Neutrophil (primary cell): ENCODE data around the gene PRSS12.

Source experiments
- H3K27ac ChIP-seq: fragments of 200-600 bp; sonication (generic); 2 replicates; pipeline ENCODE4 v1.5.1; 2016; ENCODE audit warnings: mild to moderate bottlenecking, moderate library complexity
- H3K27me3 ChIP-seq: fragments of 200-600 bp; sonication (generic); 2 replicates; pipeline ENCODE4 v1.6.0; 2016; ENCODE audit warnings: mild to moderate bottlenecking
- H3K36me3 ChIP-seq: fragments of 200-600 bp; sonication (generic); 2 replicates; pipeline ENCODE4 v1.5.1; 2017
- H3K4me1 ChIP-seq, 2 experiments: fragments of 200-600 bp in 1 of 2; sonication (generic) in 1 of 2; 1 replicate in 1 of 2; 2 replicates in 1 of 2; pipeline versions ENCODE4 v1.5.1 to v1.6.1; 2013 to 2016; ENCODE audit warnings: low read depth in 1 of 2, low read length in 1 of 2, mild to moderate bottlenecking in 1 of 2, moderate library complexity in 1 of 2; ENCODE audit not compliant: control insufficient read depth in 1 of 2, insufficient read depth in 1 of 2
- H3K4me3 ChIP-seq, 2 experiments: fragments of 200-600 bp in 1 of 2; sonication (generic) in 1 of 2; 1 replicate in 1 of 2; 2 replicates in 1 of 2; pipeline ENCODE4 v1.5.1; 2013 to 2016; ENCODE audit warnings: low read depth in 1 of 2, low read length in 1 of 2, mild to moderate bottlenecking in 1 of 2, moderate library complexity in 1 of 2
- H3K9me3 ChIP-seq: fragments of 200-600 bp; sonication (generic); 2 replicates; pipeline ENCODE4 v1.5.1; 2016
- CTCF ChIP-seq: fragments of 200-600 bp; sonication (generic); IDR thresholded peaks from 2 replicates; pipeline ENCODE4 v1.5.1; 2016; ENCODE audit warnings: antibody characterized with exemption

PRSS12 gene

GRCh38 chr4:118346495-118346894 is 6.3 kb downstream of the PRSS12 start:
- Histone ChIP-seq H3K4me1 (no peaks in the 10 kb centered on the region), H3K27ac (no peak overlapping the region), H3K27me3 (peaks cover 43% of the 10 kb centered on the region), H3K9me3 (no peaks in the 10 kb centered on the region), H3K4me3 (no peak overlapping the region), H3K36me3 (no peaks in the 10 kb centered on the region)
- TF ChIP-seq CTCF: no peak

GRCh38 chr4:118345813-118346212 is 7.0 kb downstream of the PRSS12 start:
- H3K9me3 ChIP-seq: no peaks in the 10 kb centered on the region
- peaks cover 37% of the 10 kb centered on the region for H3K27me3 ChIP-seq
- no peak overlapping the region for H3K27ac ChIP-seq
- H3K4me1 ChIP-seq: no peaks in the 10 kb centered on the region
- TF ChIP-seq CTCF: no peak
- no peaks in the 10 kb centered on the region for H3K36me3 ChIP-seq
- H3K4me3 ChIP-seq: no peak overlapping the region

GRCh38 chr4:118344801-118345200 is 8.0 kb downstream of the PRSS12 start:
- Histone ChIP-seq H3K9me3 (no peaks in the 10 kb centered on the region), H3K4me1 (no peaks in the 10 kb centered on the region), H3K4me3 (no peak overlapping the region), H3K27ac (no peak overlapping the region), H3K27me3 (peaks cover 26% of the 10 kb centered on the region), H3K36me3 (no peaks in the 10 kb centered on the region)
- no peak for TF ChIP-seq CTCF

GRCh38 chr4:118343501-118343900 is 9.3 kb downstream of the PRSS12 start:
- Histone ChIP-seq H3K9me3 (no peaks in the 10 kb centered on the region), H3K27ac (no peak overlapping the region), H3K27me3 (peaks cover 16% of the 10 kb centered on the region), H3K36me3 (no peaks in the 10 kb centered on the region), H3K4me1 (no peaks in the 10 kb centered on the region), H3K4me3 (no peak overlapping the region)
- TF ChIP-seq CTCF: no peak

GRCh38 chr4:118340109-118340508 is 12.7 kb downstream of the PRSS12 start:
- H3K4me1 ChIP-seq: no peaks in the 10 kb centered on the region
- no peak overlapping the region for H3K27ac ChIP-seq
- no peak for TF ChIP-seq CTCF
- no peaks in the 10 kb centered on the region for H3K27me3 ChIP-seq
- no peaks in the 10 kb centered on the region for H3K36me3 ChIP-seq
- no peak overlapping the region for H3K4me3 ChIP-seq
- H3K9me3 ChIP-seq: no peaks in the 10 kb centered on the region
